DND-41 (cell line): ENCODE data around the gene CIROP.

Experiments used
- CTCF ChIP-seq: IDR thresholded peaks from 2 replicates; pipeline ENCODE4 v1.5.1; 2012; ENCODE audit warnings: borderline replicate concordance, low read length, moderate library complexity, mild to moderate bottlenecking; ENCODE audit not compliant: poor library complexity, severe bottlenecking; ENCODE audit errors: extremely low read depth
- EZH2 ChIP-seq: IDR thresholded peaks from 3 replicates; pipeline ENCODE4 v1.6.1; 2012; ENCODE audit warnings: borderline replicate concordance, low read depth, mild to moderate bottlenecking, moderate library complexity, low read length, inconsistent platforms; ENCODE audit not compliant: severe bottlenecking

- no peak for TF ChIP-seq CTCF
- no peak for TF ChIP-seq EZH2
These were observed 3.4 kb downstream of the CIROP start for GRCh38 chr14:23101213-23101970.
